Smooth muscle cell (in vitro differentiated cells): ENCODE measurements around the gene GALNT18. TPM values are rescaled to one million over a fixed set of nuclear protein-coding genes. Genes with fewer than 3 reads are reported as not detected.
"Not testable (repeated sequence)": the region's sequence is repeated elsewhere in the genome, so short reads cannot be mapped to it uniquely, and the experiment has no call there.

ENCODE experiments used
- DNase-seq: peaks from one replicate; lab custom pipeline; 2025; ENCODE audit not compliant: unreplicated experiment; lab: John Stamatoyannopoulos, UW
- H2AFZ ChIP-seq: fragments of 200-600 bp; sonication (generic); 2 replicates; pipeline ENCODE4 v1.6.0; 2016; ENCODE audit warnings: antibody characterized with exemption, low read depth, mild to moderate bottlenecking
- H3F3A ChIP-seq: fragments of 200-600 bp; sonication (generic); 2 replicates; pipeline ENCODE4 v1.6.0; 2017; ENCODE audit warnings: antibody characterized with exemption, low read depth
- H3K27ac ChIP-seq: fragments of 200-600 bp; sonication (generic); 2 replicates; pipeline ENCODE4 v1.5.1; 2016; ENCODE audit warnings: low read depth, mild to moderate bottlenecking
- H3K27me3 ChIP-seq: fragments of 200-600 bp; sonication (generic); 2 replicates; pipeline ENCODE4 v1.6.1; 2016; ENCODE audit warnings: low read depth, mild to moderate bottlenecking
- H3K36me3 ChIP-seq: fragments of 200-600 bp; sonication (generic); 2 replicates; pipeline ENCODE4 v1.5.1; 2016; ENCODE audit warnings: low read depth
- H3K4me1 ChIP-seq: fragments of 200-600 bp; sonication (generic); 2 replicates; pipeline ENCODE4 v1.5.1; 2016; ENCODE audit warnings: low read depth
- H3K4me2 ChIP-seq: fragments of 200-600 bp; sonication (generic); 2 replicates; pipeline ENCODE4 v1.6.0; 2016; ENCODE audit warnings: mild to moderate bottlenecking
- H3K4me3 ChIP-seq: fragments of 200-600 bp; sonication (generic); 2 replicates; pipeline ENCODE4 v1.5.1; 2016; ENCODE audit warnings: mild to moderate bottlenecking
- H3K79me2 ChIP-seq: fragments of 200-600 bp; sonication (generic); 2 replicates; pipeline ENCODE4 v1.6.0; 2016; ENCODE audit warnings: low read depth, mild to moderate bottlenecking
- H3K9ac ChIP-seq: fragments of 200-600 bp; sonication (generic); 2 replicates; pipeline ENCODE4 v1.6.0; 2016; ENCODE audit warnings: low read depth
- H3K9me3 ChIP-seq: fragments of 200-600 bp; sonication (generic); replicated peaks from 2 replicates; pipeline ENCODE4 v1.5.1; 2016; ENCODE audit warnings: low read depth
- H4K20me1 ChIP-seq: fragments of 200-600 bp; sonication (generic); 2 replicates; pipeline ENCODE4 v1.6.0; 2016; ENCODE audit warnings: low read depth
- WGBS: methylation state at CpG from one replicate; pipeline ENCODE4 v1.1.7; 2016; ENCODE audit warnings: low lambda C conversion rate; 5-methylcytosine and 5-hydroxymethylcytosine counted together
- polyA plus RNA-seq: library from polyadenylated mRNA; unstranded; fragments of >200 nt; fragmentation: Nextera tagmentation; extraction: Ambion mirVana; gene quantifications from 2 replicates; pipeline ENCODE4 v1.2.1, GENCODE V29; 2016
- total RNA-seq: library from RNA; depleted of rRNA; stranded (reverse); fragments of >200 nt; gene quantifications from 2 replicates; pipeline ENCODE4 v1.2.3, GENCODE V29; 2014
- TF ChIP-seq, protein P1 (sequence below): fragments of 200-600 bp; sonication (generic); IDR thresholded peaks from 2 replicates; pipeline ENCODE4 v1.5.1; 2017; ENCODE audit warnings: borderline replicate concordance, mild to moderate bottlenecking, antibody characterized with exemption; ENCODE audit not compliant: insufficient read depth, poor library complexity, severe bottlenecking

The GALNT18 gene
- total and polyA plus RNA-seq, 2 experiments from 2014 or later, result 11.5 to 16.3 TPM

DNA sequence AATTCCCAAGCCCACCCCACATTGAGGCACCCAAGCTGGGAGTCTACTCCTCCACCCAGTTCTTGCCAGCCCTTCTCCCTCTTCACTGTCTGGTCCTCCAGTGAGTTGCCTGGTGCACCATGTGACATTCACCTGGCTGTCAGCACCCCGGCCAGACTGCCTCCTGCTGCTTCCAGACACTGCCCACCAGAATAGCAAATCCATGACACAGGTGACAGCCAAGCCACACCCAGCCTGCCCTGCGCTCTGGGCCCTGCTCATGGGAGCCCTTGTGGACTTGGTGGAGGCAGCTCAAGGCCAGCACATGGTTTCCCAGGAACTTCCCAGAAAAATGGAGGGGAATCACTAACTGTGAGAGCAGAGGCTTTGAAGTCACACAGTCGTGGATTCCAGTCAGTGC is 172.5 kb downstream of the GALNT18 start:
- no peak overlapping the region for H3K27ac ChIP-seq

DNA sequence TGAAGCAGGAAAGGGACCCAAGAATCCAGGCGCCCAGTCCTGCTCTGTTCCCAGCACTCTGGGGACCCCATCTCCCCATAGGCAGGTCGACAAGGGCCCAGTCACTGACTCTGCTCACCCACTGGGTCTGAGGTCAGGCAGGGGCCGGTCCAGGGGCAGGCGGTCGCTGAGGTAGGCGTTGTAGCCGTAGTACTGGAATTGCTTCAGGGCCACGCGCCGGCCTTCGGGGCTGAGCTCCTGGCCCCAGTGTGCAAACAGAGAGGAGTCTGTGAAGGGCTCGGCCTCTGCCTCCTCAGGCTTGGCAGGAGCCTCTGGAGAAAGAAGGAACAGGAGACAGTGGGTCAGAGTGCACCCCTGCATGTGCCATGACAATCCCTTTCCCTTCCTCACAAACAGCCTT is 173.2 kb downstream of the GALNT18 start:
- H3K27me3 ChIP-seq, result no peaks in the 10 kb centered on the region
- no peak for DNase-seq
- H3K27ac ChIP-seq, result no peak overlapping the region
- 98% methylated on average over 12 of the region's 12 CpGs for WGBS
- no peak overlapping the region for H3K9ac ChIP-seq
- TF ChIP-seq, protein P1, sequence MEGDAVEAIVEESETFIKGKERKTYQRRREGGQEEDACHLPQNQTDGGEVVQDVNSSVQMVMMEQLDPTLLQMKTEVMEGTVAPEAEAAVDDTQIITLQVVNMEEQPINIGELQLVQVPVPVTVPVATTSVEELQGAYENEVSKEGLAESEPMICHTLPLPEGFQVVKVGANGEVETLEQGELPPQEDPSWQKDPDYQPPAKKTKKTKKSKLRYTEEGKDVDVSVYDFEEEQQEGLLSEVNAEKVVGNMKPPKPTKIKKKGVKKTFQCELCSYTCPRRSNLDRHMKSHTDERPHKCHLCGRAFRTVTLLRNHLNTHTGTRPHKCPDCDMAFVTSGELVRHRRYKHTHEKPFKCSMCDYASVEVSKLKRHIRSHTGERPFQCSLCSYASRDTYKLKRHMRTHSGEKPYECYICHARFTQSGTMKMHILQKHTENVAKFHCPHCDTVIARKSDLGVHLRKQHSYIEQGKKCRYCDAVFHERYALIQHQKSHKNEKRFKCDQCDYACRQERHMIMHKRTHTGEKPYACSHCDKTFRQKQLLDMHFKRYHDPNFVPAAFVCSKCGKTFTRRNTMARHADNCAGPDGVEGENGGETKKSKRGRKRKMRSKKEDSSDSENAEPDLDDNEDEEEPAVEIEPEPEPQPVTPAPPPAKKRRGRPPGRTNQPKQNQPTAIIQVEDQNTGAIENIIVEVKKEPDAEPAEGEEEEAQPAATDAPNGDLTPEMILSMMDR, result no peak
- no peaks in the 10 kb centered on the region for H3K9me3 ChIP-seq
- no peaks in the 10 kb centered on the region for H3K36me3 ChIP-seq
- no peak overlapping the region for H3K4me3 ChIP-seq
- no peak overlapping the region for H2AFZ ChIP-seq
- H3K79me2 ChIP-seq, result no peaks in the 10 kb centered on the region
- no peaks in the 10 kb centered on the region for H3K4me1 ChIP-seq
- no peaks in the 10 kb centered on the region for H4K20me1 ChIP-seq
- no peak overlapping the region for H3K4me2 ChIP-seq
- no peaks in the 10 kb centered on the region for H3F3A ChIP-seq

More for the DNA sequence above, 172.5 kb downstream of the GALNT18 start:
- no peaks in the 10 kb centered on the region for H4K20me1 ChIP-seq
- H3K4me1 ChIP-seq, result no peaks in the 10 kb centered on the region
- DNase-seq, result no peak
- no peak overlapping the region for H3K9ac ChIP-seq
- H3K4me3 ChIP-seq, result no peak overlapping the region
- H3K4me2 ChIP-seq, result no peak overlapping the region
- no peaks in the 10 kb centered on the region for H3F3A ChIP-seq
- no peaks in the 10 kb centered on the region for H3K9me3 ChIP-seq
- TF ChIP-seq, protein P1, result no peak
- WGBS, result 93% methylated on average over 3 of the region's 3 CpGs
- no peak overlapping the region for H2AFZ ChIP-seq
- no peaks in the 10 kb centered on the region for H3K27me3 ChIP-seq
- H3K36me3 ChIP-seq, result no peaks in the 10 kb centered on the region
- H3K79me2 ChIP-seq, result no peaks in the 10 kb centered on the region

DNA sequence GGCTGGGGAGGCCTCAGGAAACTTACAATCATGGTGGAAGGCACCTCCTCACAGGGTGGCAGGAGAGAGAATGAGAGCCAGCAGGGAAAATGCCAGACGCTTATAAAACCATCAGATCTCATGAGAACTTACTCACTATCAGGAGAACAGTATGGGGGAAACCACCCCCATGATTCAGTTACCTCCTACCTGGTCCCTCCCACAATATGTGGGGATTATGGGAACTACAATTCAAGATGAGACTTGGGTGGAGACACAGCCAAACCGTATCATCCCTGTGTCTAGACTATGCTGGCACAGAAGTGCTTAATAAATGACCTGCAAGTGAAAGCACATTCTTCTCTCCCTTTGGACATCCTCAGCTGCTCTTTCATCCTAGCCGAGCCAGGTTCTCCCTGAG is 174.2 kb downstream of the GALNT18 start:
- not testable (repeated sequence) for H3K9ac ChIP-seq, H3F3A ChIP-seq, H4K20me1 ChIP-seq, H2AFZ ChIP-seq, H3K27ac ChIP-seq, H3K27me3 ChIP-seq, DNase-seq, H3K4me3 ChIP-seq, H3K9me3 ChIP-seq, H3K79me2 ChIP-seq, H3K4me2 ChIP-seq, H3K36me3 ChIP-seq, H3K4me1 ChIP-seq
- WGBS, result 90% methylated on average over 3 of the region's 3 CpGs

DNA sequence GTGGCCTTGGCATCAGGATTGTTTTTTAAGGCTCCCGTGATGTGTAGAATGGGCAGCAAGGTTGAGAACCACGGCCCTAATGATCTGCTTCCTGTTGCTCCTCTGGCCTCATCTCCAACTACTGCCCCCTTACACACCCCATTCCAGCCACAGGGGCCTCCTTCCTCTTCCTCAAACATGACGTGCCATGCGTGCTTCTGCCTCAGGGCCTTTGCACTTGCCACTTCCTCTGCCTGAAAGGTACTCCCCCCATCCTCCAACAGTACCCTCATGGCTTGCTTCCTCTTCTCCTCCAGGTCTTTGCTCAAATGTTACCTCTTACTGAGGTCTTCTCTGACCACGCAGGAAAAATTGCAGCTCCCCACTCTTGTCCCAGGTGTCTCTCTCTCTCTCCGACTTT is 174.8 kb downstream of the GALNT18 start:
- Histone ChIP-seq H3K4me1 (no peaks in the 10 kb centered on the region), H3K9ac (no peak overlapping the region), H3K79me2 (no peaks in the 10 kb centered on the region), H4K20me1 (no peaks in the 10 kb centered on the region), H3F3A (no peaks in the 10 kb centered on the region), H3K36me3 (no peaks in the 10 kb centered on the region), H3K27ac (no peak overlapping the region), H3K27me3 (no peaks in the 10 kb centered on the region), H3K9me3 (no peaks in the 10 kb centered on the region), H3K4me3 (no peak overlapping the region), H2AFZ (no peak overlapping the region), H3K4me2 (no peak overlapping the region)
- no peak for DNase-seq
- TF ChIP-seq, protein P1, result no peak
- WGBS, result over 99% methylated on average over 6 of the region's 6 CpGs
